Suppressor macrophage treated with lipopolysaccharide for 4 hours (primary cell): ENCODE results near the gene PTPN5.
A peak's percentile ranks its signal among the peaks of the same experiment; 100 is the strongest.
"Not testable (repeated sequence)": the region's sequence is repeated elsewhere in the genome, so short reads cannot be mapped to it uniquely, and the experiment has no call there.

Experiments
- DNase-seq: peaks from one replicate; pipeline ENCODE4 v3.0.0-alpha.2; 2020

The PTPN5 gene

DNA sequence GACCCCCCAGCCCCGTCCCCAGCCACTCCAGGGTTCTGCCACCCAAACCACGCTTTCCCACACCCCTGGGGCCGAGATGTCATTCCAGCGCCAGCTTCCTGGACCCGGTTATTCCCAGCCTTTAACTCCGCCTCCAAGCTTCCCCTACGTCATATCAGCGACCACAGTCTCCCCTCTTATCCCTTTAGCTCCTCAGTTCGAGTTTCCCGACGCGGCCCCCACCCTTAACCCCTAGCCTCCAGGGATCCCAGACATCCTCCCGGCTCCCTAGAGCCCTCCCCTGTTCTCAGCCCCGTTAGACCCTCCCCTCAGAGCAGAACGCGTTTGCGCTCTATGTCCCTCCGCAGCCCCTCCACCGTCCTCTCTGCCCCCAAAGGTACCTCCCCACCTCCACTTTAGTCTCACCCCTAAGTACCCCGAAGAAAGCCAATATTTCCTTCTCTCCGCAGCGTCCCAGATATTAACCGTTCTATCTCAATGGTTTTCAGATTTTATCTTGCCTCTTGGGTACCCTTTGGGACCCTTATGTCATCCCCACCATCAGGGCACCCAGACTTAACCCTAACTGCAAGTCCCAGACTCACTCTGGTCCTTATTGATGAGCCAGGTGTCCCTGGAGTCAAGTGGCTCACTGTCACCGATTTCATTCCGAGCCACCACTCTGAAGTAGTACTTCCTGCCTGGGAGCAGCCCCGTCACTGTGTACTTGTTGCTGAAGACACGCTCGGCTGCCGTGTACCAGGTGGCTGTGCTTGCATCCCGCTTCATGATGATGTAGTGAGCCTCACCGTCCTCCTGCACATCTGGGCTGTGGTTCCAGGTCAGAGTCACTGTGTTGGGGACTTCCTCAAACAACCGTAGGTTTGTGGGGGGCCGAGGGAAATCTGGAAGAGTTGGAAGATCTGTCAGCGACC lies 85.0 kb downstream of the PTPN5 start:
- DNase-seq: no peak

DNA sequence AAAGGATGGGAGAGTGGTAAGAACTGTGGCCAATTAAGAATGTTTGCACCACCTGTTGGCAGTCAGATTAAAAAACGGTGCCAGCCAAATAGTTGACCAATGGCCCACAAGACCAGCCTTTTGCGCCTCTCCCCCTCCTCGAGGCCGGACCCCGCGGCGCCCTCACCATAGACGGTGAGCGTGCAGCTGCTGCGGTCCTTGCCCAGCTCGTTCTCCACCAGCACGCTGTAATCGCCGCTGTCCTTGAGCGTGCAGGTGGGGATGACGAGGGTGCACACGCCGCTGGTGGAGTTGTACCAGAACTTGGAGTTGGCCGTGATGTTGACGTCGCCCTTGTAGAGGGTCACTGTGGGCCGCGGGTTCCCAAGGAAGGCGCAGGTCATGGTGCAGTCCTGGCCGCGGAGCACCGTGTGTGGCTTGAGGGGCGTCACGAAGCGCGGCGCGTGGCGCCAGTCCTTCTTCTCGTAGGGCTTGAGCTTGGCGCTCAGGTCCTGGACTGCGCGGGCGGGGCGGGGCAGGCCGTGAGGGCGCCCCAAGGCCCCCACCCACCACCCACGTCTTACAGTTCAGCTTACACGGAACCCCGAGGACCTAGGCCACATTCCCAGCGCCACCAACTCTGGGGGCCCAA lies 85.8 kb downstream of the PTPN5 start:
- DNase-seq: peak; percentile 16

DNA sequence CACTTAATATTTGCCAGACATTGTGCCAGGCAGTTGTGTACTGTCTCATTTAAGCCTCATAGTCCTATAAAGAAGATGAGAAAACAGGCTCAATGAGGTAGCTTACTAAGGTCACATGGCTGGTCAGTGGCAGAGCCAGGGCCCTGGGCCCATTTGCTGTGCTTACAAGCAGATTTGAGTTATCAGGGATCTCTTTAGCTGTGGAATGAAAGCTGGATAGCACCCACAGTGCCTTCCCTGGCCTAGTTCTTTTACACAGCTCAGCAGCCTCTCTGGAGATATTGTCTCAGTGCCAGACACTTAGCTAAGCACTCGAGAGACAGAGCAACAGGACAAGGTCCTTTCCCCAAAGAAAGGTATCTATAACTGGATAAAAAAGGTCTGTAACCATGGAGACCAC lies 86.9 kb downstream of the PTPN5 start:
- DNase-seq: no peak

DNA sequence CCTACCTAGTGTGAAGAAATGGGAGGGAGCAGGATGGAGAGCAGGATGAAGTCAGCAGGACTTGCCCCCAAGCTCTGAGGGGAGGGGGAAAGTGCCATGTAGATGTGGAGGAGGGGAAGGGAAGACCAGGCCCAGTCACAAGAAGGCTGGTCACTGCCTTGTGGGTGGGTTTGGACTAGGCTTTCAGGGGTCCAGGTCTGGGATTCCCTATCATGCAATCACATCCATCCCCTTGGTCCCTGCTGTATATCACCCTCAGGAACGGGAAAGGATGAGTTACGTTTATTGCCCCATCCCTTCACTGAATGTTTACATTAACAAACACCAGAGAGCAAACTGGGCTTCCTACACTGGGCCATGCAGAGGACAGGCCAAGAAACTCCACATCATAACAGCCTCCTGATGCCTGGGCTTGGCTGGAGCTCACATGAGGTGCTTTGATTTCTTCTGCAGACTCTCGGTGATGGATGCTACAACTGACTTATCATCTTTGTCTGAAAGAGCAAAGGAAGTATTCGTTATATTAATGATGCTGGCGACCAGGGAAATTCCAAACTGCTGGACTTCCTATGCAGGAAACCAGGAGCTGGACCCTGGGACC lies 87.5 kb downstream of the PTPN5 start:
- DNase-seq: no peak

DNA sequence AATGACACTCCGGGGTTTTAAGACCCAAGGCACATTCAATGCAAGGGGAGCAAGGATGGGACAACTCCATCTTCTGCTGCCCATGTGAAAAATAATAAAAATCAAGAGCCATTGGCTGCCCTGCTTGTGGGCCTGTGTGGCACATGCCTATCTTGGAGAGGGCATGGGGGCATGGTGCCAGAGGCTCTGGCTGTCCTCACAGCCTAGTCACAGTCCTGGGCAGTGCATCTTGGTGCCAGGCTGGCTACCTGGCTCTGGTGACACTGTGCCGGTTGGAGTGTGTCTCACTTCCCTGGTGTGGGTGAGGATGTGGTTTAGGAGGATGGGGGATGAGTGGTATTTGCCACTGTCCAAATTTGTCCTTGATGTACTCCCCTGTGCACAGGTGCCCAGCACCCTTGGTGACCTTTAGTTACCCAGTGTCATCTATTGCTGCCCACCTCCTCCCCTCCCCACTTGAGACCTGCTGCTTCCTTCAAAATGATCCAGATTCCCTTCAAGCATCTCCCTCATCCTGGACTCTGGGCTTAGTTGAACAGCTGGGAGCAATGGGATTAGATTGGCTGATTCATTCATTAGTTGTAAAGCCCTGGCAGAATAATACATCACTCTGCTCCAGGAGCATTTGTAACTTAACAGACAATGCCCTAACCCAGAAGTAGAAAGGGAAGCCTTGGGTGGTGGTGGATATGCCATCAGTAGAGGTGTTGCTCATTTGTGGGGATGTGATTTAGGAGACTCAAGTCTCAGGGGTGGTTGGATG lies 88.4 kb downstream of the PTPN5 start:
- DNase-seq: no peak

DNA sequence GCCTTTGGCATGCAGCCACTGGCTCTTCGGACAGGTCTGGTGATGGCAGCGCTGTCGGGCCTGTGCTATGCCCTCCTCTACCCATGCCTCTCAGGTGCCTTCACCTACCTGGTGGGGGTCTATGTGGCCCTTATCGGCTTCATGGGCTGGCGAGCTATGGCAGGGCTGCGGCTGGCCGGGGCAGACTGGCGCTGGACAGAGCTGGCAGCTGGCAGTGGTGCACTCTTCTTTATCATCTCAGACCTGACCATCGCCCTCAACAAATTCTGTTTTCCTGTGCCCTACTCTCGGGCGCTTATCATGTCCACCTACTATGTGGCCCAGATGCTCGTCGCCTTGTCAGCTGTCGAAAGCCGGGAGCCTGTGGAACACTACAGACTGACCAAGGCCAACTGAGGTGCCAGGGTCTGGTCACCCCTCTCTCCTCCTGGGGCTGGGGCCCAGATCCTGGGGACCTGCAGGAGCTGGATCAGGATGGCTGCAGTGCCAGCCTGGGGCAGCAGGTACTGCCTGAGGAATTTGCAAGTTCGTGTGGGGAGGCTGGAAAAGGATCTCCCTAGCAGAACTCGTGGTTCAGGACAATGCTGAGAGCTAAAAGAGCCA lies 89.9 kb downstream of the PTPN5 start:
- DNase-seq: no peak

DNA sequence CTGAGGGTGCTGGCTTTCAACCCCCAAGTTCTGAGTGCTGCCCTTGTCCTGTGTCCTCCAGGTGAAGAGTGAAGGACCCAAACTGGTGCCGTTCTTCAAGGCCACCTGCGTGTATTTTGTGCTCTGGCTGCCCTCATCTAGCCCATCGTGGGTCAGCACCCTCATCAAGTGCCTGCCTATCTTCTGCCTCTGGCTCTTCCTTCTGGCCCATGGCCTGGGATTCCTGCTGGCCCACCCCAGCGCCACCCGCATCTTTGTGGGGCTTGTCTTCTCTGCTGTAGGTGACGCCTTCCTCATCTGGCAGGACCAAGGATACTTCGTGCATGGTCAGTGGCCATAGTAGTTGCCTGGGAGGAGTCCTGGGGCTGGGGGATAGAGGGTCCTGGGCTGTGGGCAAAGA lies 90.7 kb downstream of the PTPN5 start:
- DNase-seq: no peak

DNA sequence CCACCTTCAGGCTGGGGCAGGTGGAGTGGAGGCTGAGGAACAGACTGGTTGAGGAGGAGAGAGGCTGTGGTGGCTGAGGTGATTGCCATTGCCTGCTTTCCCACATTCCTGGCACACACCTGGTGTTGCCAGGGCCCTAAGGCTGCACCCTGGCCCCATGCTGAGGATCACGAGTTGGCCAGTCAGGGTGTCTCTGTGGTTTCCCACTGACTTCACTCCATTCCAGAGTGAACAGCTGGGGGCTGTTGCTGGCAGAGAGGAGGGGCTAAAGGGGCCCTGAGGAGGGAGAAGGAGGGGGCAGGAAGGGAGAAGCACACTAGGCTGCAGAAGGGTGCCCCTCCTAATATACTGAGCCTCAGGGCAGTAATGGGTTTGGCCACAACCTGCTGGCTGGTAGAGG lies 91.2 kb downstream of the PTPN5 start:
- peak; percentile 23 for DNase-seq

DNA sequence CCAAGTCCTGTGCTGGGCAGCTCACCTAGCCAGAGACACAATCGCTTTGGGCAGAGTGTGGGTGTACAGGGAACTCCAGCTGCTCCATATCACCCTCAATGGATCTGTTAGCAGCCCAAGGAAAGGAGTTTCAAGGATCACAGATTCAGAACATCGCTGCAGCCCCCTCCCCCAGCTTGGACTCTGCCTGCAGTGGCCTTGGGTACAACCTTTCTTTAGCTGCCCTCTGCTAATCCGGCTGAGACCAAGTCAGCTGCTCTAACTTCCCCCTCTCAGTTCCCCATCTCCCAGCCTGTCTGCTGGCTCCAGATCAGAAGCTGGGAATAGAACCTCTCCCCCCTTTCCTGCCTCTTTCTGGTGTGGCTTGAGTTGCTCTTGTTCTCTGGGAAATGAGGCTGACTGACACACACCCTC lies 91.7 kb downstream of the PTPN5 start:
- DNase-seq: peak; percentile 71

DNA sequence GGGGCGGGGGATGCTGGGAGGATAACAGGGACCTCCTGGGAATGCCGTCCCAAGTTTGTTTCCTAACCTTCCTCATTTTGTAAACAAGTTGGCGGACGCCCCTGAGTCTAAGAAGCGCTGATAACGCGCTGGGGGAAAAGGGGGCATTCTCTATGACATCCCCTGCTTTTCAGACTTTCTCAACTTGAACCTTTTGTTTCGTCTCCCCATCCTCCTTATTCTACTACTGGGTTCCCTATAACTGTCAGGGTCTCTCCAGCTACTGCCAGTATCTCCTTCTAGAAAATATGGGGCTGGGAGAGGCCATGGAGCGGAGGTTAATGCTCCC lies 92.4 kb downstream of the PTPN5 start:
- no peak for DNase-seq

DNA sequence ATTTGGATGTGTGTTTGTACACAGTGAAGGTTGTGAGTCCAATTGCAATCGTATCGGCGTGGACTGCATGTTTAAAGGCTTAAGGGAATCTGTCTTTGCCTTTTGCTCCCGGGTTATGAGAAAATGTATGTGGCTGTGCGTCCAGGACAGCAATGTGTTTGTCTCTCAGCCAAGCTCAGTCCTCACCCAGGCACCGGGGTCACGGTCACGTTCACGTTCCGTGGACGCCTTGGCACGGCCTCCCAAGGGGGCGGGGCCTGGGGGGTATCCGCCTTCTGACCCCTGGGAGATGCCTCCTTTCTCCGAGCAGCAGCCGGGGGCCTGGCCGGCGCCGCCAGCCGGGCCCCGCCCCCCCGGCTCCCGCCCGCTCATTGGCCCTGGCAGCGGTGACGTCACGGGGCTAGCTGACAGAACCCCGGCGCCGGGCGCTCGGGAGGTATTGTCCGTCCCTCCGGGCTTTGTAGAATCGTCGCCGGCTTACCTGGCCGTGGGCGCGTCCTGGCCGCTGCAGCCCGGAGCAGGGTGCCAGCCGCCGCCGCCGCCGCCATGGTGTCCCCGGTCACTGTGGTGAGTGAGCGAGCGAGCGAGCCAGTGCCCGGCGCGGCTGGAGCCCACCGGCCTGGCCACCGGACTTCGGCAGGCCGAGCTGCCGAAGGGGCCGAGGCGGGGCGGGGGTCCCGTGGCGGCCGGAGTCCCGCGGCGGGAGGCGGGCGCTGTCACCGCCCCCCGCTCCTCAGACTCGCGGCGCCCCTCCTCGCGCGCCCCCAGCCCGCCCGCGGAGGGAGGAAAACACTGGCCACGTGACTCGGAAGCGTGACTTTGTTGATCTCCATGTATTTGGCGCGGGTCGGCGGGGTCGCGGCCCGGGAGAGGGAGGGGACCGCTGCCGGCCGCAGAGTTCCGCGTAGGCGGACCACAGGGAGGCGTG lies 93.0 kb downstream of the PTPN5 start, which contains the start of gene TMEM86A:
TSS of gene TMEM86A (plus strand) at position 439 of the 928 bp plus-strand sequence. CDS start at position 547, 108 bp downstream.
- DNase-seq: peak; percentile 93

DNA sequence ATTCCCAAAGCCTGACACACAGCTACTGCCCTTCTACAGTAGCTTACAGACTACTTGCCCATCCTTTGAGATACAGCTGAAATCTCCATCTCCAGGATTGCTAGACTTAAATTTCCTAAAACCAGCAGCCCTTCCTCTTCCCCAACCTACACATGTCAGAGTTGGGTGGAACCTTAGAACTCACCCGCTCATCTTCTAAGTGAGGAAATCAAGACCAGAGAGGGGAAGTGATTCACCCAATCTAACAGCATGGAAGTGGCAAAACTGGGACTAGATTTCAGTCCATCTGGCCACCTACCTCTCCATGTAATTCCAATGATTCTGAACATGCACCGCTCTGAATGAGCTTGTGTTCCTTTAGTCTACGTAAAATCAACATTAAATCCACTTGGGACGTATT lies 94.0 kb downstream of the PTPN5 start:
- DNase-seq: peak; percentile 65

DNA sequence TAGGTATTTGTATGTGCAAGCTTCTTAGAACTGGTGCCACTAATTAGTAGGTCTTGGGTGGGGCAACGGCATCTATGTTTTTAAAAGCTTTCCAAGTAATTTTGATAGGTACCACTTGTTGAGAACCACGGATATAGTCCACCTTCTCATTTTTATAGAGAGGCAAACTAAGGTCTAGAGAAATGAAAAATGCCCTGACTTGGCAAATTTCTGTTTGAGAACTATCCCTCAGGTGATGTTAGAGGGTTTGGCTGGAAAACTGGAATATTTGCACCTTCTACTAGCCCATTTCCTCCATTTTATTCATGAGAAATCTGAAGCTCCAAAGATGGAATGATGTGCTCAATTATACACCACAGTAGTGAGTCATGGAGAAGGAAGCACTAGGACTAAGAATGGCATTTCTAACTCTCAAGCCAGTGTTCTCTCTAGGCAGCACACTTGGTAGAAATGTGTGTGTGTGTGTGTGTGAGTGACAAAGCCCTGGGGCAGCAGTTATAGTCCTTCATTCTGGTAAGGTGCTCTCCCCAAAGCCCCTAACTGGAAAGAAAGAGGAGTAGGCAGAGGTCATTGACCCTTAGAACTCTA lies 94.9 kb downstream of the PTPN5 start:
- no peak for DNase-seq

DNA sequence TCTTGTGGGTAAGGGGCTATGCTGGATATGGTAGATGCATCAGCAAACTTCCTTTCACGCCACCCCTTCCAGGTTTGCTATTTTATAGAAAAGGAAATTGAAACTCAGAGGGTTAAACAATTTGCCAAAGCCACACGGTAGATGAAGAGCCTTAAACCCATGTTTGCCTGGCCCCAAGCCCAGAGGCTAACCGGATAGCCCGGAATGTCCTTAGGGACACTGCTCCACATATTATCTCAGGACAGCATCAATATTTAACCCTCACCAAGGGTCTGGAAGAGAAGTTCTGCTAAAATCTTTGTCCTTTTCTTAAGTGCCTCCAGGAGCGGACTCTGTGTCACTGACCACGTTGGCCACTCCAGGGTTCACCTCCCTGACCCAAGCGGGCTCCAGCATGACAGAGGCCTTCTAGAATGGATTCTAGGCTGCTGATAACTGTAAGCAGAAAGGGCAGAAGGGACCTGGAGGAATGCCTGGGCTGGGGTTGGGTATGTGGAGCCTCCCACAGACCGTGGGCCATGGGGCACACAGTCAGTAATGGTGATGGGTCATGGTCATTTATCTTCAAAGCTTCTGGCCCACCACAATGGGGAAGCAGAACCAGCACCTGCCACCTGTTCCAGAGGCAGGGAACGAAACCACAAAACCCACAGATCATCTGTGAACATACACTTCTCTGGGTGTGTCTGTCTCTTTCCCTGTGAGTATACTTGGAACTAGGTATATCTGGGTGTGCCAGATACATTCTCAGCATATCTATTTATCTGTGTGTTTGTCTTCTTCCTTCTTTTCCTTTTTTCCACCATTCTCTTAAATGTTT lies 98.4 kb downstream of the PTPN5 start:
- no peak for DNase-seq

DNA sequence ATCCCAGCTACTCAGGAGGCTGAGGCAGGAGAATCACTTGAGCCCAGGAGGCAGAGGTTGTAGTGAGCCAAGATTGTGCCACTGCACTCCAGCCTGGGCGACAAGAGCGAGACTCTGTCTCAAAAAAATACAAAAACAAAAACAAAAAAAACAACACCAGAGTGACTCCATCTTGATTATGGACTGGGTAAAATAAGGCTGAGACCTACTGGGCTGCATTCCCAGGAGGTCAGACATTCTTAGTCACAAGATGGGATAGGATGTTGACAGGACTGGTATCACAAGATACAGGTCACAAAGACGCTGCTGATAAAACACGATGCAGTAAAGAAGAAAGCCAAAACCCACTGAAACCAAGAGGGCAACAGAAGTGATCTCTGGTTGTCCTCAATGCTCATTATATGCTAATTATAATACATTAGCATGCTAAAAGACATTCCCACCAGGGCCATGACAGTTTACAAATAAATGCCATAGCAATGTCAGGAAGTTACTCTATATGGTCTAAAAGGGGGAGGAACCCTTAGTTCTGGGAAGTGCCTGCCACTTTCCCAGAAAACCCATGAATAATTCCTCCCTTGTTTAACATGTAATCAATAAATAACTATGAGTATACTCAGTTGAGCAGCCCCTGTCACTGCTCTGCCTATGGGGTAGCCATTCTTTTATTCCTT lies 100.0 kb downstream of the PTPN5 start:
- DNase-seq: not testable (repeated sequence)

DNA sequence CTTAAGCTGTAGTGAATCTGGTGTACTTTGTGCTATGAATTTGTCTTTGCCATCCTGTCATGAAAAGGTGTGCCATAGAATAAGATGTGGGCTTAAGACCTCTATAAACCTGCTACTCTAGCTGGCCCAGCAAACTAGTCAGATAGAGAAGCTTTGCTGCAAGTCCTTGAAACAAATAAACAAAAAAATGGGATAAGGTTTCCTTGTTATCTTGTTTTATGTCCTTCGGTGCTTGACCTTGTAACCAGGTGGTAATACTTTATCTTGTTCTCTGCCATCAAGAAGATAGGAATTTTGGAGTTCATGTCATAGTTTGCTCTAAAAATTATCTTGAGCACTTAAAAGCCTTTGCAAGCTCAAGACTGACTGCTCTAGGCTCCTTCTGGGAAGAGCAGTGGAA lies 107.3 kb downstream of the PTPN5 start:
- DNase-seq: no peak

DNA sequence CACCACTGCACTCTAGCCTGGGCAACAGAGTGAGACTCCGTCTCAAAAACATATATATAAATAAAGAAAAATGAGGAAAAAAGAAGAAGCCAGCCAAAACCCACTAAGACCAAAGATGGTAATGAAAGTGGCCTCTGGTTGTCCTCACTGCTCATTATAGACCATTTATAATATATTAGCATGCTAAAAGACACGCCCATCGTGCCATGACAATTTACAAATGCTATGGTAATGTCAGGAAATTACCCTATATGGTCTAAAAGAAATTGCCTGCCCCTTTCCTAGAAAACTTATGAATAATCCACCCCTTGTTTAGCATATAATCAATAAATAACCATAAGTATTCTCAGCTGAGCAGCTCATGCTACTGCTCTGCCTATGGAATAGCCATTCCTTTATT lies 109.1 kb downstream of the PTPN5 start:
- no peak for DNase-seq

DNA sequence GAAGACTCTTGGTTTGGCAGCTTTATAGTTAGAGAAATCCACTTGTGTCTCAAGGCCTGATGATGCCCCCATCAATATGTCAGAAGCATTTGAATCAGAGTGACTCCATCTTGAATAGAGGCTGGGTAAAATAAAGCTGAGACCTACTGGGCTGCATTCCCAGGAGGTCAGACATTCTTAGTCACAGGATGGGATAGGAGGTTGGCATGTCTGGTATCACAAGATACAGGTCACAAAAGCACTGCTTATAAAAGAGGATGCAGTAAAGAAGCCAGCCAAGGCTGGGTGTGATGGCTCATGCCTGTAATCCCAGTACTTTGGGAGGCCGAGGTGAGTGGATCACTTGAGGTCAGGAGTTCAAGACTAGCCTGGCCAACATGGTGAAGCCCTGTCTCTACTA lies 109.6 kb downstream of the PTPN5 start:
- DNase-seq: not testable (repeated sequence)
